GM18873 (cell line): ENCODE results near the gene NOB1.
"Not testable (repeated sequence)": the region's sequence is repeated elsewhere in the genome, so short reads cannot be mapped to it uniquely, and the experiment has no call there.

Experiments
- ATAC-seq: cut with Tn5 transposase; IDR thresholded peaks from one replicate; pipeline ENCODE4 v1.9.1; 2021; ENCODE audit warnings: mild to moderate bottlenecking, moderate library complexity, moderate number of reproducible peaks; ENCODE audit not compliant: unreplicated experiment, low FRiP score

NOB1 gene

GRCh38 chr16:69761983-69762813 is 7.5 kb upstream of the NOB1 start, which contains the start of gene WWP2:
WWP2 (plus strand) TSS chr16:69762332; CDS start chr16:69787011, 24,679 bp downstream.
- ATAC-seq = no peak

- not testable (repeated sequence) for ATAC-seq
These were observed 2.6 kb upstream of the NOB1 start for GRCh38 chr16:69757375-69757774.

GRCh38 chr16:69756705-69757104 is 2.0 kb upstream of the NOB1 start:
- no peak for ATAC-seq

- no peak for ATAC-seq
These were observed 620 bp downstream of the NOB1 start for GRCh38 chr16:69754143-69754468.

- no peak for ATAC-seq
These were observed 5.9 kb downstream of the NOB1 start for GRCh38 chr16:69748694-69749345.

- ATAC-seq = no peak
These were observed 7.6 kb downstream of the NOB1 start for GRCh38 chr16:69747115-69747514.

GRCh38 chr16:69745959-69746358 is 8.8 kb downstream of the NOB1 start:
- no peak for ATAC-seq

- no peak for ATAC-seq
These were observed 9.5 kb downstream of the NOB1 start for GRCh38 chr16:69745232-69745612.

GRCh38 chr16:69744363-69745231 is 10.1 kb downstream of the NOB1 start:
- ATAC-seq = no peak

- no peak for ATAC-seq
These were observed 12.5 kb downstream of the NOB1 start for GRCh38 chr16:69741951-69742904.

- no peak for ATAC-seq
These were observed 13.2 kb downstream of the NOB1 start for GRCh38 chr16:69741519-69741918.

- no peak for ATAC-seq
These were observed 22.6 kb downstream of the NOB1 start for GRCh38 chr16:69732101-69732500.

- ATAC-seq = not testable (repeated sequence)
These were observed 23.4 kb downstream of the NOB1 start for GRCh38 chr16:69731280-69731679.

GRCh38 chr16:69729030-69729429 is 25.7 kb downstream of the NOB1 start:
- ATAC-seq = not testable (repeated sequence)

- ATAC-seq = no peak
These were observed 26.8 kb downstream of the NOB1 start for GRCh38 chr16:69727916-69728270.

- peak; percentile 92 for ATAC-seq
These were observed 28.2 kb downstream of the NOB1 start, which contains the start of gene NQO1 for GRCh38 chr16:69726313-69727060. NQO1 (minus strand) TSS chr16:69726560; CDS start chr16:69726439, 121 bp downstream.

- no peak for ATAC-seq
These were observed 29.0 kb downstream of the NOB1 start for GRCh38 chr16:69725480-69726312.

- ATAC-seq = no peak
These were observed 29.7 kb downstream of the NOB1 start for GRCh38 chr16:69724981-69725479.
